GM23248 (cell line): ENCODE data around the gene CMKLR1.

Experiments
- EZH2 ChIP-seq: fragments of 200-600 bp; sonication (generic); IDR thresholded peaks from 2 replicates; pipeline ENCODE4 v1.6.1; 2018; ENCODE audit warnings: antibody characterized with exemption, mild to moderate bottlenecking; ENCODE audit not compliant: insufficient read depth, poor library complexity, severe bottlenecking
- EZH2phosphoT487 ChIP-seq: fragments of 200-600 bp; sonication (generic); IDR thresholded peaks from 2 replicates; pipeline ENCODE4 v1.6.1; 2018; ENCODE audit warnings: antibody characterized with exemption, moderate library complexity, mild to moderate bottlenecking, low read depth; ENCODE audit not compliant: insufficient read depth

- no peak for TF ChIP-seq EZH2
- TF ChIP-seq EZH2phosphoT487 = no peak
Measured at GRCh38 chr12:108307006-108307405, 32.1 kb downstream of the CMKLR1 start.
